ENCODE data around the gene SULT1E1. TPM values are rescaled to one million over a fixed set of nuclear protein-coding genes. Genes with fewer than 3 reads are reported as not detected.
"Not testable (repeated sequence)": the region's sequence is repeated elsewhere in the genome, so short reads cannot be mapped to it uniquely, and the experiment has no call there.

The SULT1E1 gene
- total RNA-seq, 1 donor from 2014 or later, result 2.3 TPM

- DNase-seq (ENCODE audit: low read depth in 2 of 2), result no peak
These were observed 16.0 kb downstream of the SULT1E1 start for GRCh38 chr4:69843932-69844331.

DNA sequence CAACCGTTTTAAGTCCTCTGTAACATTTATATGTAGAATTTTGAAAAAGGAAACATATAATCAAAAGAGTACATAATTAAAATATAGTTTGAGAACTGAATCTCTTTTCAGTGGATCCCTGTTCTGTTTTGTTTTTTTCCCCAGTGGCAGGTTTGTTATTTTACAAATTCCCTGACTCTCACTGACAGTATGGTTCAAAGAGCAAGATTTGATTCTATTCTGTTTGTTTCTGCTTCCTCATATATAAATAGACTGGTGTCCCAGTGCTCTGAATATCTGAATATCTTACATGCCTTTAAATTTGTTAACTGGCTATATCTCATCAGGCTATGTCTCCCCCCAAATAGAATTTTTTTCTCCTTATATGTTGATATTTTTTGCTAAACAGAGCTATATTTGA, 16.6 kb downstream of the SULT1E1 start:
- no peak for DNase-seq (ENCODE audit: low read depth in 2 of 2)

DNA sequence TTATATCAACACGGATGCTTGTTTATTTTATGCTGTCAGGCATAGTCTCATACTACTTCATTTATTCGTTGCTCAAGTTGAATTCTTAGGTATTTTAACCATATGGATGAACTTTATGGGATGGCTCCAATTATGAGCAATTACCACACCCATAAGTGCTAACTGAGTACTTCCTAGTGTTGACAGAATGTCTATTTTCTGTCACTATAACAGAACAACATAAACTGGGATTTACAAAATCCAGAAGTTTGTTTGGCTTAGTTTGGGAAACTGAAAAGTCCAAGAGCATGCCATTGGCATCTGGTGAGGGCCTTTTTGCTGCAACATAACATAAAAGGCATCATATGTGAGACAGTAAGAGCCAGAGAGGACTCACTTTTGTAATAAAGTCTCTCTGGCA, 21.0 kb downstream of the SULT1E1 start:
- DNase-seq (ENCODE audit: low read depth in 2 of 2), result no peak

DNA sequence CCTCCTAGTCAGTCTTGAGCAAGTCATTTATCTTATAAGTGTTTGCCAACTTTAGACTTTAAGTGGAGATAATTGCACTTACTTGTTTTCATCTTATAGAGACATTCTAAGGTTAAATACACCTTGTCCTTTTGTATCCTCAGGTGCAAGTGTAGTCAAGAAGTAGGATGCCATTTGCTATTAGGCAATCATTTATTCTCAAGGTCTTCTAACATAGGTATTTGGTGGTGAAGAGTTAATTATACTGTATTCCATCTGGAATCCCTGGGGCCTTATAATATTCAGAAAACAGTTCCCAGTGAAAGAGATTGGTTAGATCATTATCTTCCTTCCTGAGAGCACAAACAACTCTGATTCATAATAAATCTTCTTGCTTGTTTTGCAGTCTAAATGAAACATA, 23.7 kb downstream of the SULT1E1 start:
- peak in 1 of 2 donors; percentile 59 for DNase-seq (ENCODE audit: low read depth in 2 of 2)

- no peak for DNase-seq (ENCODE audit: low read depth in 2 of 2)
These were observed 24.2 kb downstream of the SULT1E1 start for GRCh38 chr4:69835766-69836165.

DNA sequence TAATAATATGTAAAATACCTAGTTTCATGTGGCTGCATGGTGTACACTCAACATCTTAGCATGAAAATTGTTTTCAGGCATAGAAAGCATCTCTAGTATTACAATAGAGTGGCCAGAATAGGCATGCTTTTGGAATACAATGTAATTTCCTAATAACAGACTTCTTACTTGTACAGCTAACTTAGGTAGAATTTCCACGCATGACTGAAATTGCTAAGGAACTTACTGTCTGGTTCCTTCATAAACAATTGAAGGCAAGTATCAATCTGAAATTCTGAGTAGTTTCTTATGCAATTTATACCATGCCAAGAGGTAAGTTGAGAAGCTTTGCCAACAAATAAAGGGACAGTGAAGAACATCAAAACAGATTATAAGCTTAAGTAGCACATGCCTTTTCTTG, 26.7 kb downstream of the SULT1E1 start:
- DNase-seq (ENCODE audit: low read depth in 2 of 2), result no peak

- DNase-seq (ENCODE audit: low read depth in 2 of 2), result no peak
These were observed 27.5 kb downstream of the SULT1E1 start for GRCh38 chr4:69832326-69833030.

DNA sequence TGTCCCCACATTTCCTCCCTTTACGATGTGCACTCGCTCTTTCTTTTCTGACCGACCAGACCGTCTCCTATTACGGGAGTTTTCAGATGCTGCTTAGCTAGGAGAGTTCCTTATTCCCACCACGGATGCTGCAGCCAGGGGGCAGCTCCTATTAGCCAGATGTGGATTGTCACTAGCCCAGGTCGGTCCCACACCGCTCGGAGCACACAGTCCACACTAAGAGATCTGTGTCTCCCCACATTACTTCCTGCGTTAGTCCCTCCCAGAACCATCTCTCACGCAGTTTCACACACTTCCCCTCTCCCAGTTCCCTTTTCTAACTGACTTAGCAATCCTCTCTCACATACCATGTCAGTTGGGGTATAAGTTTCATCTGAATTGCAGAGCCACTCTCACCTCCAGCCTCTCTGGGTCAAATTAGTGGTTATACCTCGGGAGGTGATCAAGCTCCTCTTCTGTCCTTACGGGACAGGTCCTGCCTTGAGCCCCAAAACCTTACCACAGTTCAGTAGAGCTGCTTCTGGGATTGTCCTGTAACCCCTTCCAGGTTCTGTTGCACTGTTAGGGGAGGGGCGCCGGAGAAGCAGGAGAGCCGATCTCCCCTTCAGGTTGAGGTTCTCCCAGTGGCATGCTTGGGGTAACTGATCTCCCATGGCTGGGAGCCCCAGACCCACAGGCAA, 28.2 kb downstream of the SULT1E1 start:
- DNase-seq (ENCODE audit: low read depth in 2 of 2), result no peak

- no peak for DNase-seq (ENCODE audit: low read depth in 2 of 2)
These were observed 28.7 kb downstream of the SULT1E1 start for GRCh38 chr4:69831270-69831627.

DNA sequence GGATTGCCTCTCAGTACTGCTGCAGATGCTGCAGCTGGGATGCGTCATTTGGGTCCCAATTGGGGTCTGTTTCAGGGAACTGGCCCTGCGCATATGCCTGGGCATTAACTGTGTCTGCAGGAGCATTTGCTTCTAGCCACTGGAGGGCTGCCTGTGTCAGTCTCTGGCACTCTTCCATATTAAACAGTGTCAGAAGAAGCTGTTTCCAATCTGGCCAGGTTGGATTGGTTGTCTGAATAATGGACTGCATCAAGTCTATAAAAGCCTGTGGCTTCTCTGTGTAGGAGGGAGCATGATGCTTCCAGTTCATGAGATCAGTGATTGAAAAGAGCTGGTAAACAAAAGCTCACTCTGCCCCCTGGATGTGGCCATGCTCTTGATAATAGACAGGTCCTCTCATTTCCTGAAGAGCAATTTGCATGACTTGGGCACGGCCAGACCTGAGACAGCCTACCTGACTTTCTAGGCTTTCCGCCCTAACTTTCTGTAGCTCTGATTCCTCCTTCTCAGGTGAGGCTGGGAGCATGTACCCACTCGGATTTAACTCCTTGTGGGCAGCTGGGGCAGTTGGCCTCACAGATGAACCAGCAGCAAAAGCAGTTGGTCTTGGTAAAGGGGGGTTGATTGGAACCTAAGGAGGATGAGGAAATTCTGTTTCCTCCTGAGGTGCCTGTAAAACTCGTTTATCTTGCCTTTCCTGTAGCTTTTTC, 29.2 kb downstream of the SULT1E1 start:
- DNase-seq (ENCODE audit: low read depth in 2 of 2), result peak; percentile 54 to 70

GRCh38 chr4:69830192-69830559, 29.8 kb downstream of the SULT1E1 start:
- DNase-seq (ENCODE audit: low read depth in 2 of 2), result no peak

- DNase-seq (ENCODE audit: low read depth in 2 of 2), result no peak
These were observed 30.3 kb downstream of the SULT1E1 start for GRCh38 chr4:69829678-69830077.

DNA sequence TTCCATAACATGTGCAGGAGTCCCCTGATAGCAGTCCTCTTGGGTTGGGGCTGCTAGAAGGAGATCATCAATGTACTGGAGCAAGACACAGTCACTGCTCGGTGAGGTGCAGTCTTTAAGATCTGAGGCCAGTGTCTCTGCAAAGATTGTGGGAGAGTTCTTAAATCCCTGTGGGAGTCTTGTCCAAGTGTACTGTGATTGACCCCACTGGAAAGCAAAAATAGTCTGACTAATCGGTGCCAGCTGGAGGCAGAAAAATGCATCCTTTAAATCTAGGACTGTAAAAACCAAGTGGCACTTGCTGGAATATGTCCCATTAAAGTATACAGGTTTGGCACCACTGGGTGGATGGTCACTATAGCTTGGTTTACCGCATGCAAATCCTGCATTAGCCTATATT, 31.1 kb downstream of the SULT1E1 start:
- DNase-seq (ENCODE audit: low read depth in 2 of 2), result no peak

GRCh38 chr4:69825056-69825455, 34.9 kb downstream of the SULT1E1 start:
- DNase-seq (ENCODE audit: low read depth in 2 of 2), result not testable (repeated sequence)

GRCh38 chr4:69823481-69824186, 36.3 kb downstream of the SULT1E1 start:
- DNase-seq (ENCODE audit: low read depth in 2 of 2), result peak; percentile 38 to 56

GRCh38 chr4:69823048-69823447, 36.9 kb downstream of the SULT1E1 start:
- no peak for DNase-seq (ENCODE audit: low read depth in 2 of 2)

GRCh38 chr4:69822198-69822597, 37.7 kb downstream of the SULT1E1 start:
- no peak for DNase-seq (ENCODE audit: low read depth in 2 of 2)

DNA sequence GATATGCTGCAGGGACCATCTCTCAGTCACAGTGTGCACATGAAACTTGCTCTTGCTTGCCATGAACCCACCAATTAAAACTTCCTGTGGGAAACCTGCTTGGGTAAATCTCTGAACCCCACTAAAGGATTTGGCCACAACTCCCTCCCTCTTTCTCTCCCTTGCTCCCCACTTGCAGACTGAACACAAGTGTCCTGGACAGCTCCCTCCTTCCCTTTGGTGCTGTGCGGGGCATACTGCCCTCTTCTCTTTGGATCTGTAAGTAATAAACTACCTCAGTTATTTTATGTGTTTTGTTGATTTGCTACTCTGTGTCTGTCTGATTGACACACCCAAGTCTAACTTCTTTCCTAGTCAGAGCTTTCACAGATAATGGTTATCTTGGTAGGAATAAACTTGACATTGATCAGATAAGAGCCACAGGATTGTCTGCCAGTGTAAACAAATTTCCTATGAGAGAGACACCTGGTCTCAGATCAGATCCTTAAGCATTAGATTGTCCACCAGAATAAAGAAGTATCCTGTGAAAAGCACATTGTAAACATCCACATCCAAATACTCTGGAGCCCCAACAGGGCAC, 41.8 kb downstream of the SULT1E1 start:
- no peak for DNase-seq (ENCODE audit: low read depth in 2 of 2)

- DNase-seq (ENCODE audit: low read depth in 2 of 2), result no peak
These were observed 43.7 kb downstream of the SULT1E1 start for GRCh38 chr4:69816236-69816635.

DNA sequence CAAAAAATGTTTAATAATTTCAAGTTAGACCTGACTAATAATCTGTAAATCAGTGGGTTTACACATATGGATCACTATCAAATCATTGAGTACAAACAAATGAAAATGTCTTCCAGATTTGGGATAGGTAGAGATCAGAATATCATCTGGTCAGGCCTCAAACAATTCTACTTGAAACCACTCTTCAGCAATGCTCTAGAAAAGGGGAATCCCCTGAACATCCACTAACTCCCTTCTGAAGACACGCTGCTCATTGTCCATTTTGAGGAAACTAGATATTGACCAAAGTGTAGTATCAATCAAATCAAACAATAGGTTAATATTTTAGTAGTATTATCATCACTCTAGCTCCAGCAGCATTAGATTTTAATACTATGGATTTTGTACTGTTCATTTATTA, 46.3 kb downstream of the SULT1E1 start:
- no peak for DNase-seq (ENCODE audit: low read depth in 2 of 2)

GRCh38 chr4:69811166-69811565, 48.8 kb downstream of the SULT1E1 start:
- DNase-seq (ENCODE audit: low read depth in 2 of 2), result no peak

- peak; percentile 75 to 81 for DNase-seq (ENCODE audit: low read depth in 2 of 2)
These were observed 59.3 kb downstream of the SULT1E1 start for GRCh38 chr4:69800599-69800998.
